ENCODE results near the gene PRR35.

The PRR35 gene

GRCh38 chr16:561957-562938, 2.1 kb downstream of the PRR35 start:
- no peak for TF ChIP-seq CTCF (conservative IDR thresholded peaks at IDR 0.05; ENCODE audit: low read depth, low read length)
- DNase-seq (ENCODE audit: low read depth), result no peak
- H3K4me3 ChIP-seq (ENCODE audit: low read depth, low read length), result no peak overlapping the region

- TF ChIP-seq CTCF (conservative IDR thresholded peaks at IDR 0.05; ENCODE audit: low read depth, low read length), result no peak
- no peak overlapping the region for H3K4me3 ChIP-seq (ENCODE audit: low read depth, low read length)
Observed at GRCh38 chr16:563072-563644, 3.0 kb downstream of the PRR35 start.

DNA sequence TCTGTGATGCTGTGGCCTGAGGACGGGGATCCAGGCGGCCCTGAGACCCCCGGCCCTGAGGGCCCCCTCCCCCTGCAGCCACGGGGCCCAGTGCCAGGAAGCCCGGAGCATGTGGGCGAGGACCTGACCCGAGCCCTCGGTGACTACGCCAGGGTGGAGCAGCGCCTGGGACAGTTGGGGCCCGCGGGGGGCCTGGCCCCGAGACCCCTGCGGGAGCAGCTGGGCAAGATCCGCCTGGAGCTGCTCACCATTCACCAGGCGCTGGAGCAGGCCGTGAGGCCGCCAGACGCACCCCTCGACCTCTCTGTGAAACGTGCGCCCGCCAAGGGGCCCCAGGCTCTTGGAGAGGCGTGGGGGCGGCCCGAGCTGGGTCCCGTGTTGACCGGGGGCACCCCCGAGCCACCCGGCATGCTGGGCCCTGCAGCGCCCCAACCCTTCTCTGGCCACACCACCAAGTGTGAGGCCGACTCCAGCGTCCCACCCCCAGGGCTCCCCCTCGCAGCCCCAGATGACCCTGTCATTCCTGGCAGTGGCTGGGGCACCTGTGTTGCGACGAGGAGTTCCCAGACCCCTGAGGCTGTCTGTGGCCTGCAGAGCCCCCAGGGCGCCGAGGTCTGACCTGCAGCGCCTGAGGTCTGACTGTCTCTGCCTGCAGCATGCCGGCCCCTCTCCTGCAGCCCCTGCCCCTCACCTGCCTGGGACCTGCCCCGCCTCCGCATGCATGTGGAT, 4.7 kb downstream of the PRR35 start:
- no peak for DNase-seq (ENCODE audit: low read depth)
- TF ChIP-seq CTCF (conservative IDR thresholded peaks at IDR 0.05; ENCODE audit: low read depth, low read length), result no peak
- no peak overlapping the region for H3K4me3 ChIP-seq (ENCODE audit: low read depth, low read length)

More at GRCh38 chr16:563072-563644, 3.0 kb downstream of the PRR35 start:
- DNase-seq (ENCODE audit: low read depth), result no peak

GRCh38 chr16:565419-566330, 5.5 kb downstream of the PRR35 start:
- TF ChIP-seq CTCF (conservative IDR thresholded peaks at IDR 0.05; ENCODE audit: low read depth, low read length), result no peak
- DNase-seq (ENCODE audit: low read depth), result no peak
- H3K4me3 ChIP-seq (ENCODE audit: low read depth, low read length), result no peak overlapping the region

DNA sequence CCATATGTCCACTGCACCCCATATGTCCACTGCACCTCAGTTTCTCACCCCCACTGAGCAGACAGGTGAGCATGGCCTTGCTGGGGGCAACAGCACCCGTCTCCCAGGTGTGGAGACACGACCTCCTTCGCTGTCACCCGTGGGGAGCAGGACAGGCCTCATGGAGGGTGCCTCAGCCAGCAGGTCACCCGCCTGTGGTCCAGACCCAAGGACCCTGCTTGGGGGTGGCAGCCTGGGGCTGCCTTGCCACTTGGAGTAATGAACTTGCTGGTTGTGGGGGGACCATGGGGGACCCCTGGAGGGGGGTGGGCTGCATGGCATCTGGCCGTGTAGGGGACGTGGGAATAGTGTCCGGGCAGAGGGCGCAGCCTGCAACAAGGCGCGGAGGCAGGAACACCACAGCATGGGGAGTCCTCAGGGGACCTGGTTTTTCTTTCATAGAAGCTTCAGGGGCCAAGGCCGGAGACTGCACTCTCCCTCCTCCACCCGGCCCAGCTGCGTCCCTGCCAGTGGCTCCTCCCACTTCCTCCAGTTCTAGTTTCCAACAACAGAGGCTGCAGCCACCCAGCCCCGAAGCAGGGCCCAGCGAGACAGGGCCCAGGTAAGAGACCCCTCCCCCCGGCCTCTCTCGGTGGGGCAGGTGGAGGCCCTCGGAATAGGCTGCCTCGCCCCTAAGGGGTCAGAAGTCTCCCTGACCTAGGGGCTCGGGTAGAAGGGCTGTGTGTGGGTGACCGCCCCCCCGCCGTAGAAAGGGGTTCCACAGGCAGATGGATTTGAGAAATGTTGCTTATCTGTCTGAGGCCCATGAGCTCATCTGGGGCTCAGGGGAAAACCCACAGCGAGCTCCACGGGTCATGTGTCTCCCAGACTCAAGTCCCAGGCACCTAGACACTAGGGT, 6.5 kb downstream of the PRR35 start, which contains the start of gene NHLRC4:
Gene NHLRC4 (plus strand): TSS at position 531 of the 898 bp plus-strand sequence. CDS start 1,043 bp downstream, outside the sequence.
- TF ChIP-seq CTCF (conservative IDR thresholded peaks at IDR 0.05; ENCODE audit: low read depth, low read length), result no peak
- peak; percentile 78 for DNase-seq (ENCODE audit: low read depth)
- peak within 1 kb of the TSS; percentile 25 for H3K4me3 ChIP-seq (ENCODE audit: low read depth, low read length)
